AG09319 (cell line): Measurements from ENCODE around the gene MRPS18B.
A peak's percentile ranks its signal among the peaks of the same experiment; 100 is the strongest.

Experiments
- DNase-seq: peaks from one replicate; pipeline ENCODE4 v3.0.0-alpha.2; 2010; ENCODE audit warnings: low read depth; ENCODE audit errors: extremely low read depth
- CTCF ChIP-seq: IDR thresholded peaks from 2 replicates; pipeline ENCODE4 v1.5.1; 2011; ENCODE audit warnings: low read depth, mild to moderate bottlenecking, inconsistent platforms, low read length, moderate library complexity

Gene MRPS18B

GRCh38 chr6:30603961-30604360, 13.7 kb upstream of the MRPS18B start:
- DNase-seq: no peak
- TF ChIP-seq CTCF: no peak

GRCh38 chr6:30610065-30610464, 7.6 kb upstream of the MRPS18B start:
- no peak for DNase-seq
- no peak for TF ChIP-seq CTCF

- no peak for DNase-seq
- no peak for TF ChIP-seq CTCF
These were observed 6.3 kb upstream of the MRPS18B start for GRCh38 chr6:30611150-30611855.

GRCh38 chr6:30611856-30612194, 5.8 kb upstream of the MRPS18B start:
- no peak for TF ChIP-seq CTCF
- no peak for DNase-seq

GRCh38 chr6:30612213-30612612, 5.4 kb upstream of the MRPS18B start:
- no peak for DNase-seq
- peak; percentile 43 for TF ChIP-seq CTCF

- DNase-seq: no peak
- TF ChIP-seq CTCF: no peak
These were observed 4.9 kb upstream of the MRPS18B start for GRCh38 chr6:30612687-30613248.

- no peak for TF ChIP-seq CTCF
- no peak for DNase-seq
These were observed 4.2 kb upstream of the MRPS18B start for GRCh38 chr6:30613251-30614043.
